Measurements from ENCODE around the gene RLF.
"Not testable (repeated sequence)": the region's sequence is repeated elsewhere in the genome, so short reads cannot be mapped to it uniquely, and the experiment has no call there.

RLF gene

DNA sequence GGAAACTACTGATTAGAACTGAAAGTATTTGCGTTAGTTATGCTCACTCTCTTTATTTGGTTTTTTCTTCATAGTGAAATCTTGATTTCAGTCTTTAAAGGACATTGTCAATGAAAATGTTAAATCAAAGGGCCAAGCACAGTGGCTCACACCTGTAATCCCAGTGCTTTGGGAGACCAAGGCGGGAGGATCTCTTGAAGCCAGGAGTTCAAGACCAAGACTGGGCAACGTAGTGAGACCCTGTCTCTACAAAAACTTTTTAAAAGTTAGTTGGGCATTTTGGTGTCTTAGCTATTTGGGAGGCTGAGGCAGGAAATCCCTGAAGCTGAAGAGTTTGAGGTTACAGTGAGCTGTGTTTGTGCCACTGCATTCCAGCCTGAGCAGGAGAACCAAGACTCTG, 13.6 kb downstream of the RLF start:
- no peak for DNase-seq (ENCODE audit: low spot score)

DNA sequence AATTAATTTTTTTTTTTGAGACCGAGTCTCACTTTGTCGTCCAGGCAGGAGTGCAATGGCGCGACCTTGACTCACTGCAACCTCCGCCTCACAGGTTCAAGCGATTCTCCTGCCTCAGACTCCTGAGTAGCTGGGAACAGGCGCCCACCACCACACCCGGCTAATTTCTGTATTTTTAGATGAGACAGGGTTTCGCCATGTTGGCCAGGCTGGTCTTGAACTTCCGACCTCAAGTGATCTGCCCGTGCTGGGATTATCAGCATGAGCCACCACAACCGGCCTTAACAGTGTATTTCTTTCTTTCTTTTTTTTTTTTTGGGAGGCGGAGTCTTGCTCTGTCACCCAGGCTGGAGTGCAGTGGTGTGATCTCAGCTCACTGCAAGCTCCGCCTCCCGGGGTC, 15.8 kb downstream of the RLF start:
- not testable (repeated sequence) for DNase-seq (ENCODE audit: low spot score)

DNA sequence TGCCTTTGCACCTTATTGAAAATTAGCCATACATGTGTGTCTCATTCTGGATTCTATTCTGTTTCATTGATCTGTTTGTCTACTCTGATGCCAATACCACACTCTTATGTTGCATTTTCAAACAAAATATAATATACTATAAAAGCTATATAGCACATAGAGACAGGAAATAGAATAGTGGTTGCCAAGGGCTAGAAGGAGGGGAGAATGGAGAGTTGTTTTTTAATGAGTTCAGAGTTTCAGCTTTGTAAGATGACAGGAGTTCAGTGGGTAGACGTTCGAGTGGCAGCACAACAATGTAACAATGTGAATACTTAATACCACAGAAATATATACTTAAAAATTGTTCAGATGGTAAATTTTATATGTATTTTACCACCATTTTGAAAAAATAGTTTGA, 17.0 kb downstream of the RLF start:
- no peak for DNase-seq (ENCODE audit: low spot score)

DNA sequence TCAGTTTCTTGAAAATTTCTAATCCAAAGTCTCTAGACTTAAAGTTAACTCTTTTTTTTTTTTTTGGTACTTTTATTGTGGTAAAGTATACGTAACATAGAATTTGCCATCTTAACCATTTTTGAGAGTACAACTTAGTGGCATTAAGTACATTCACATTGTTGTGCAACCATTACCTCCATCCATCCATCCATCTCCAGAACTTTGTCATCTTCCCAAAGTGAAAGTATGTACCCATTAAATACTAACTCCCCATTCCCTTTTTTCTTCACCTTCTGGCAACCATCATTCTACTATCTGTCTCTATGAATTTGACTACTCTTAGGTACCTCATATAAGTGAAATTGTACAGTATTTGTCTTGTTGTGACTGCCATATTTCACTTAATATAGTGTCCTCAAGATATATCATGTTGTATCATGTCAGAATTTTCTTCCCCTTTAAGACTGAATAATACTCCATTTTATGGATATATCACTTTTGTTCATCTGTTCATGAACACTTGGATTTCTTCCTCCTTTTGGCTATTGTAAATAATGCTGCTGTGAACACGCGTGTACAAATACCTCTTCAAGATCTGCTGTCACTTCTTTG, 18.4 kb downstream of the RLF start:
- DNase-seq (ENCODE audit: low spot score): no peak

DNA sequence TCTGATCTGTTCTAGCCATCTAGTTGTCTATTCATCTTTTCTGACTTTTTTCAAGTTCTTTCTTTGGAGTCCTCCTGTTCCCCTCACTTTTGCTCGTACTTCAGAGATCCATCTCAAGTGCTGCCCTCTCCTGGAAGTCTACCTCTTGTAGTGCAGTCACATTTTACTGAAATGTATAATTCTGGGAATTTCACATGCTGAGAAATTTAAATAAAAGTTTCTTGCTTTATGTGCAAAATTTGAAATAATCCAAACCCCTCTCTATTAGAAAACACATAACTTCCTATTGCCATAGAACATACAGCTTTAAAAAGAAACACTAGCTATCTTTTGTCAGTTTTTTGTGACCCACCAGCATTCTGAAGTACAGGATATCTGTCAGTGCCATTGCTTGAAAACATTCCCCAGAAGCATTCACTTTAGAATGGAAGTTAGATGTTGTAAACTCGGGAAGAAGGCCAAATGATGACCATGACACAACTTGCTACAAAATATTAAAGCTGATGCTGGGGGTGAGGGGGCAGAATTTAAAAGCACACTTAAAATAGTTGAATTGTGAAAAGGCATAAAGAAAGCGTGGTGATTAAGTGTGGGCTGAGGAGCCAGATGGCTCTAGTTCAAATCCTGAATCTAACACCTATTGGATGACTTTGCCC, 22.0 kb downstream of the RLF start:
- DNase-seq (ENCODE audit: low spot score): peak; percentile 27

DNA sequence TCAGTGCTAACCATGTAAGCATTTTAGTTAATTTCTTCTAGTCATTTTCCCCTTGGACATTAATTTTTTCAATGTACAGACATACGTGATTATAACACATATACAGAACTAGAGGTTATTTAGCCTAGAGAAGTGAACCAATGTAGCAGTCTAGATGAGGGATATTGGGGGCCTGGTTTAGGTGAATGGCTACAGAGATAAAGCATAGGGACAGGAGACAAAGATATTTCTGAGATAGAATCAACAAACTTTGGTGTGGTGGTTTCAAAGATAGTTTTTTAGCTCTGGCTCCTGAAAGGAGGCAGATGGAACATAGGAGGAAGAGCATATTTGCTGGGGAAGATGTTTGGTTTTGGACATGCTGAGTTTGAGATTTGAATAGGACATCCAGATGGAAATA, 23.0 kb downstream of the RLF start:
- no peak for DNase-seq (ENCODE audit: low spot score)

DNA sequence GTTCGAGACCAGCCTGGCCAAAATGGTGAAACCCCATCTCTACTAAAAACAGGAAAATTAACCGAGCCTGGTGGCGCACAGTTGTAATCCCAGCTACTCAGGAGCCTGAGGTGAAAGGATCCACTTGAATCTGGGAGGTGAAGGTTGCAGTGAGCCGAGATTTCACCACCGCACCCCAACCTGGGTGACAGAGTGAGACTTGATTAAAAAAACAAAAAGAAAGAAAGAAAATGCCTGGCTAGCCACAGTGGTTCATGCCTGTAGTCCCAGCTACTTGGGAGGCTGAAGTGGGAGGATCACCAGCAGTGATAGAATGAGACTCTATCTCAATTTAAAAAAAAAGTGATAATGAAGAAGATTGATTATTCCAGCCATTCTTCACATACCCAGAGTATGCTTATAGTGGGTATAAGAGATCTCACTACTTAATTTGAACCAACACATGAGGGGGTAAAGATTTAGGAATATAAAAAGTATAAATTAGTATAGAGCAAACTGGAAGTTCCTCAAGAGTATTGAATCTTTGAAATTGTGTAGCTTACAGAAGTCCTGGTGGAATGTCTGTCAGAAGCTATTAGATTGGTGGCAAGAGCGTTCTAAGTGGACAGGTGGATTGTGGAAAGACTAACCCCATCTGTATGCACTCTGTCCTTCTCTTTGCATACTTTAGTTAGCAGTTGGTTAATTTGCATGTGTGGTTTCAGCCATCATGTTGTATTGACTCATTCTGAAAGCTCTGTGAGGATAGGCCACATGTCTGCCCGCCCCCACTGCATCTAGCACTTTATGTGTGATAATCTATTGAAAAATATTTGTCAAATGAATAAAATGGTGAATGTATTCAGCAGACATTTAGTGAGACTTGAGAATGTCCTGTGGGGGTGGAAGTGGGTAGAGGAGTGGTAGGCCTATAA, 25.0 kb downstream of the RLF start:
- DNase-seq (ENCODE audit: low spot score): no peak

DNA sequence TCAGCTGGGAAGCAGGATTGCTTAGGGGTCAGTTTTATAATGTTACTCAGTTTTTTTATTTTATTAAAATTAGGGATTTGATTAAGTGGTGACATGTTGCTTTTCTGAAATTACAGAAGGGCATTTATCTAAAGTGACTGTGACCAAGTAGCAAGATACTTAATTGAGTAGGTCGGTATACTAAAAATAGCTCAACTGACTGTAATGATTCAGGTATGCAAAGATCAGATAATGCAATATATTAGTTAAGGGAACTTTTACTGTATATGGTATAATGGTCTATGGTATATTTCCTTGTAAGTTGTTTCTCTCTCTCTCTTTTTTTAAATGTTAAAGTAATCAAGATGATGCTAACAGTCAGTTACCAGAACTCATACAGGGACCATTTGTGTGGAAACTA, 26.2 kb downstream of the RLF start:
- no peak for DNase-seq (ENCODE audit: low spot score)

DNA sequence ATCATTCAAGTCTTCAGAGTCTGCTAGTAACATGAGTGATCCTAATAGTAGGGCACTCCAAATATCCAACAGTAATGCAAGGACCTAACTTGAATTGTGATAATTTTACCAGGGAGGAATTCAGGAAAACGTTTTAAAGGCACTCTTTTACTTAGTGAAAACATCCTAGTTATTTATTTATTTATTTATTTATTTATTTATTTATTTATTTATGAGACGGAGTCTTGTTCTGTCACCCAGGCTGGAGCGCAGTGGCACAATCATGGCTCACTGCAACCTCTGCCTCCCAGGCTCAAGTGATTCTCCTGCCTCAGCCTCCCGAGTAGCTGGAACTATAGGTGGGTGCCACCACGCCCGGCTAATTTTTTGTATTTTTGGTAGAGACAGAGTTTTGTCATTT, 33.5 kb downstream of the RLF start:
- not testable (repeated sequence) for DNase-seq (ENCODE audit: low spot score)

DNA sequence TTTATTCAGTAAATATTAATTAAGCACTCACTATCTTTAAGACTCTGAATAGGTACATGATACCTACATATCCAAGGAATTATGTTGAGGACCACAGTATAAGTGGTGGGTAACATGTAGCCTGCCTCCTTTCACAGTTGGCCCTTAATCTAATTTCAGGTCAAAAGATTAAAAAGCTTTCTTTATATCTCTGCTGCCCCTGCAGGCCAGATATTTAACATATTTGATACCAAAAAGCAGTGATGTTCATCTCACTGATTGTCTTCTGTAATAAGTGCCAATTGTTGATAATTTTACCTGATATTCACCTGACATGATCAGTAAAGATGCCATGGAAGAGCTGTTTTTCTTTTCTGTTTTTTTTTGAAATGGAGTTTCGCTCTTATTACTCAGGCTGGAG, 36.5 kb downstream of the RLF start:
- no peak for DNase-seq (ENCODE audit: low spot score)

DNA sequence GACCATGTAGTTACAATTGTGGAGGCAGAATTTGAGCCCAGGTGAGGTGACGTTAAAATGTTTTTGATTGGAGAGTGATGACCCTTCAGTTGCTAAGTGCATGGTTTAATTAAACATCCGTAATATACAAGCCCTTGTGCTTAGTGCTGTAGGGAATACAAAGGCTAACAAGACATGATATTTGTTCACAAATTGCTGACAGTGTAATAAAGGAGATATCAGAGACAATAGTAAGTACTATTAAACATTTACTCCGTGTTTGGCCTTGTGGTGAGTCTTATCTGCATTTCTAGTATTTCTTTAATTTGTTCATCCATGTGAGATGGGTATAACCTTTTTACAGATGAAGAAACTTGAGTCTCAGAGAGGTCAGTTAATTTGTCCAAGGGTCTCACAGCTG, 37.9 kb downstream of the RLF start:
- no peak for DNase-seq (ENCODE audit: low spot score)

DNA sequence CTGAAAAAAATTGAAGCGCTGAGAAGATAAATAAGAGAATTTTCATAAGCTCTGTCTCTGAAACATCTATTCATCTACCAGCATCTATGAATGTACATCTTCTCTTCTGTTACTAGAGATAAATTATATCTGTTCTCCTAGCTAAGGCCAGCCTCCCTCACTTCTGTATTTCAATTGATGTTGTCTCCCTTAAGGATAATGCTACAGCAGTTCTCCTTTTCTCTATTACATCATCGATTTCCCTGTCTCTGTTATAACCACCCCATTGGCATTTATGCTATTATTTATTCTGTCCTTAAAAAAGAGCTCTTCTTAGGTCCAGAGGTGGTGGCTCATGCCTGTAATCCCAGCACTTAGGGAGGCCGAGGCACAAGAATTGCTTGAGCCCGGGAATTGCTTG, 43.7 kb downstream of the RLF start:
- DNase-seq (ENCODE audit: low spot score): no peak

DNA sequence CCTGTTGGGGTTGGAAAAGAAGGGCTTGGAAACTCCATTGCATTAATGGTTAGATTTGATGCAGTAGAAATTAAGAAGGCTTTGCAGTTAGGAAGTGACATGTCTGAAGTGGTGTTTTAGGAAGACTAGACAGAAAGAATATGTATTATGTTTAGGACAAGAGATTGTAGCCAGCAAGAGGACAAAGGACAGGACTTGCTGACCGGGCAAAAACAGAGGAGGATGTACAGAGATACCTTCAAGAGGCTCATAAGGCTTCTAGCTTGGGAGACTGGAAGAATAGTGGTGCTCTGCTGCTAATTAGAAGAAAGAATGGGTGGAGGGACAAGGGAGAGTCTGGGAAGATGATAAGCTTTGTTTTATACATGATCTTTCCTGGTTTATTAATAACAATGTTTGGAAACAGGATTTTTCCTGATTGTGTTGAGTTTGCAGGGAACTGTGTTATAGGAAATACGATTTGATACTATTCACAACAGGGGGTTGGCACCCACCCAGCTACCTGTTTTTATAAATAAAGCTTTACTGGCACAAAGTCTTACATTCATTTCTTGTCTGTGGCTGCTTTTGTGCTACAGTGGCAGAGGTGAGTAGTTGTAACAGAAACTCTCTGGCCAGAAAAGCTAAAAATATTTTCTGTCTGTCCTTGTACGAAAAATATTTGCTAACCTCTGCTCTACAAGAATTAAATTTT, 49.5 kb downstream of the RLF start:
- no peak for DNase-seq (ENCODE audit: low spot score)

DNA sequence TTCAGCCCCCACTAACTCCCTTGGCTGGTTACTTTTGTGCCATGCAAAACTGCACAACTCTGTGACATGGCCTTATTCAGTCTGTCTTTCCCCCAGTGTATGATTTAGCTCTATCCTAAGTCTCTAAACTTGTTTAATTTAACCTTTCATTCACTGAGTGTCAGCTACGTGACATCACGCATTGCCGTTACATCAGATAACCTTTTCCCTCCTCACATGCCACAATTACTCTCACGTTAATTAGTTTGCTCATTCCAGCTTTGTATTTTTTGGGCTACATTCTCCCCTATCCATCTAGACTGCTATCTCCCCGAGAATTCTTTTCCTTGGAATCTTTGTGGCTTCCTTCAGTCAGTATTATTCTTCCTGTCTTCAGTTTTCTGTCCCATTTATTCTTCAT, 57.1 kb downstream of the RLF start:
- no peak for DNase-seq (ENCODE audit: low spot score)

DNA sequence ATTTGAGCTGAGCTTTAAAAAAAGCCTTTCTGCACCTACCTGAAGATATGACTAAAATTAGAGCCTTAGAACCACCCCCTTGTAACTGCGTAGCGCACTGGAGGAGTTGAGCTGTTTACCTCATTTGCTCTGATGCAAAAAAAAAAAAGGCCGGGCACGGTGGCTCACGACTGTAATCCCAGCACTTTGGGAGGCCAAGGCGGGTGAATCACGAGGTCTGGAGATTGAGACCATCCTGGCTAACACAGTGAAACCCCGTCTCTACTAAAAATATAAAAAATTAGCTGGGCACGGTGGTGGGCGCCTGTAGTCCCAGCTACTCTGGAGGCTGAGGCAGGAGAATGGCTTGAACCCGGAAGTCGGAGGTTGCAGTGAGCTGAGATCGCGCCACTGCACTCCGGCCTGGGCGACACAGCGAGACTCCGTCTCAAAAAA, 60.3 kb downstream of the RLF start:
- DNase-seq (ENCODE audit: low spot score): not testable (repeated sequence)

DNA sequence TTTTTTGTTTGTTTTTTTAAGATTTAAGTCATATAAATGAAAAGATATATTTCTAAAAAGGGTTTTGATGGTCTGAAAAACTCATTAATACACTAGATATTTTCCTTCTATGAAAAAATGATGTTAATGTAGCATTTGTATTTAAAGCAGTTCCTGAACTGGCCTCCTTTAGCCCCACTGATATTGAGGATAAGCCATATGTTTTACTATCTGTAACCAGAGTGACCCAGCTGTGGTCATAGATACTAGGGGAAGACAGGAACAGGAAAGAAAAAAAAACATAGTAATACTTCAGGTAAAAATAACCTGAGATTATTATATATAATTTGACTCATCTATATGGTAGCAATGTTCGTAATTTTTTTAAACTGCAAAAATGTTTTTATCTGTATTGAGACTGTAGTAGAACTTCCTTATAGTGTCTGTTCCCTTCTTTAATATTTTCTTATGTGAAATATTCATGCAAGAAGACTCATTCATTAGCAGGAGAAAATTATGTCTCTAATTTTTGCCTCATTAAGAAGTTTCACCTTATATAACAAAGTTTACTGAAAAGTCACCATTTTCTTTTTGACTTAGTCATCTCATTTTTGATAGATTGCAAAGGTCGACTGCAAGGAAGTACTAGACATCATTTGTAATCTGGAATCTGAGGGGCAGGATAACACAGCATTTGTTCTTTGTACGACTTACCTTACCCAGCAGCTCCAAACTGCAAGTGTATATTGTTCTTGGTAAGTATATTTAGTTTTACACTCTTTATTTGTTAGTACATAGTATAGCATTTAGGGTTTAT, 61.0 kb downstream of the RLF start:
- peak; percentile 30 for DNase-seq (ENCODE audit: low spot score)

DNA sequence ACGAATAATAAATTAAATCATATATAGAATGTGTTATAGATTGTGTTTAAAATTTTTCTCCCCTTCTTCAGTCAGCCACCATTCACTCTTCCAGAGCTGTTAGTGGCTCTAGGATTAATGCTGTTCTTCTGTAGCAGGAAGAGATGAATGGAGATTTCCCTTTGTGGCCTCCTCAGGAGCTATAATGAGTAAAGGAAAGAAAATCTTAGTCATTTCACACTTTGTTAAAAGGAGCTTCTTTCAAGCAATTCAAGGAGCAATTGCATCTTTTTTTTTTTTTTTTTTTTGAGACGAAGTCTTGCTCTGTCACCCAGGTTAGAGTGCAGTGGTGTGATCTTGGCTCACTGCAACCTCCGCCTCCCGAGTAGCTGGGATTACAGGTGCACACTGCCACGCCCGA, 62.9 kb downstream of the RLF start:
- no peak for DNase-seq (ENCODE audit: low spot score)

DNA sequence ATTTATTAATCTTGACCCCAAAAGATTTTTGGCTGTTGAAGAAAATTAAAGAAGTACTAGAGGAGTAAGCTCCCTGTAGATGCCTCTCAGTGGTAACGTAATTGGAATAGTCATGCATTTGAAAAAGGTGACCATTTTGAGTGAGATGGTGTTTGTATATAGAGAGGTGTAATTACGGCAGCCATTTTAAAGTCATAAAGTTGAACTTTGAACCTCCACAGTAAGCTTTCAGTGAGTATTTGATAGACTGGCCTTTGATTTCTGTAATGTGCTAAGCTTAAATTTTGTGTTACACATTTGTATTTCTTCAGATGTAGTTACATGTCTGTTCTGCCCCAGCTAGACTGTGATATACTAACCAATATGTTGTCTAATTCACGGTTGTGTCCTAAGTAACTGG, 65.0 kb downstream of the RLF start:
- no peak for DNase-seq (ENCODE audit: low spot score)

DNA sequence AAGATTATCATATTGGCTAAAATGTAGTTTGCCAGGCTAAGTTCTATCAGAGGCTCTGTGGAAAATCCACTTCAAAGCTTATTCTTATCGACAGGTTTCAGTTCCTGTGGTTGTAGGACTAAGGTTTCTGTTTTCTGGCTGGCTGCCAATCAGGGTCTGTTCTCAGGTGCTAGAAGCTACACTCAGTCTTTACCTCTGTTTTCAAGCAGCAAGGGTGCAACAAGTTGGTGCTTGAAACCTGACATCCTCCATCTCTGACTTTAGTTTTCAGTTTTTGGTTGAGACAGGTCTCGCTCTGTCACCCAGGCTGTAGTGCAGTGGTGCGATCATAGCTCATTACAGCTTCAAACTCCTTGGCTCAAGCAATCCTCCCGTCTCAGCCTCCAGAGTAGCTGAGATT, 71.3 kb downstream of the RLF start:
- no peak for DNase-seq (ENCODE audit: low spot score)

DNA sequence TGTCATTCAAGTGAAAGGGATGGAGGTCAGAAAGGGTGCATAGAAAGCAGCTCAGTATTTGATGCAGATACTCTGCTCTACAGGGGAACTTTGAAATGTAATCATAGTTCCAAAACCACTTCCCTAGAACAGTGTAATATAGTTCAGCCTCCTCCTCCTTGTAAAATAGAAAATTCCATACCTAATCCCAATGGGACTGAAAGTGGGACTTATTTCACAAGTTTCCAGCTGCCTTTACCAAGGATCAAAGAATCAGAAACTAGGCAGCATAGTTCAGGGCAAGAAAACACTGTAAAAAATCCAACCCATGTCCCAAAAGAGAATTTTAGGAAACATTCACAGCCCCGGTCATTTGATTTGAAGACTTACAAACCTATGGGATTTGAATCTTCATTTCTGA, 78.4 kb downstream of the RLF start:
- DNase-seq (ENCODE audit: low spot score): no peak

DNA sequence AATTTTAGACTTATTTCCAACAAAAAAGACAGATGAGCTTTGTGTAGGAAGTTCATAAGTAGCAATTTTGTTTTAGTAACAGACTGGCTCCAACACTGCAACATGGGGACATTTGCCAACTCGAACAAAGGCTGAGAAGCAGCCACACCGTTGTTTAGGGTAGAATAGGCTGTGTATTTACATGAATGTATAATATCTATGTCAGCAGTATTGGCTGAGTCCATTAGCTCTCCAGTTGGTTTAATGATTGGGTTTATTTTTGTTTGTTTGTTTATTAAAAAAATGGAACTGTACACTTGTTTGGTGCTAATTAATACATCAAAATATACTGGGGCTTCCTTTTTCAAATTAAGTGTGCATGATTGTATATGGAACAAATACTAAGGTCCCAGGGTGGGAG, 79.2 kb downstream of the RLF start:
- DNase-seq (ENCODE audit: low spot score): no peak

DNA sequence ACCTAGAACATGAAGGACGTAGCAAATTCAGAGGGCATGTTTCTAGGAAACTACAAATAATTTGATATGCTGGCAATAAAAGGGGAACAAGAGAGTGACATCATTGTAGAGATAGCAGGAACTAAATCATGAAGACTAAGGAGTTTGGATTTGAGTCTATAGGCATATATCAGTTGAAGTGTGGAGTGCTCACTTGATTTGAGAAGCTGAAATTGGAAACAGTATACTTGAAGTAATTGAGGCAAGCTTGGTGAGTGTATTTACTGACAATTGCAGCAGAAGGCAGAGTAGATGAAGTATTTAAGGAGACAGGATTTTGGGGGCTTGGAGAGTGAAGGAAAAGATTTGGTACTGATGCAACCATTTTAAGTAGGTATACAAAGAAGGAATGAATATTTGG, 80.2 kb downstream of the RLF start:
- no peak for DNase-seq (ENCODE audit: low spot score)
